Articular chondrocyte of knee joint (primary cell): ENCODE measurements around the gene LTO1. TPM values are rescaled to one million over a fixed set of nuclear protein-coding genes. Genes with fewer than 3 reads are reported as not detected.

Source experiments
- total RNA-seq: library from RNA; depleted of rRNA; stranded (reverse); fragments of >200 nt; gene quantifications from 2 replicates; pipeline ENCODE4 v1.2.3, GENCODE V29; 2012

LTO1 gene, protein sequence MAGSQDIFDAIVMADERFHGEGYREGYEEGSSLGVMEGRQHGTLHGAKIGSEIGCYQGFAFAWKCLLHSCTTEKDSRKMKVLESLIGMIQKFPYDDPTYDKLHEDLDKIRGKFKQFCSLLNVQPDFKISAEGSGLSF
- total RNA-seq, result 13.0 and 23.7 TPM in 2 replicates

DNA sequence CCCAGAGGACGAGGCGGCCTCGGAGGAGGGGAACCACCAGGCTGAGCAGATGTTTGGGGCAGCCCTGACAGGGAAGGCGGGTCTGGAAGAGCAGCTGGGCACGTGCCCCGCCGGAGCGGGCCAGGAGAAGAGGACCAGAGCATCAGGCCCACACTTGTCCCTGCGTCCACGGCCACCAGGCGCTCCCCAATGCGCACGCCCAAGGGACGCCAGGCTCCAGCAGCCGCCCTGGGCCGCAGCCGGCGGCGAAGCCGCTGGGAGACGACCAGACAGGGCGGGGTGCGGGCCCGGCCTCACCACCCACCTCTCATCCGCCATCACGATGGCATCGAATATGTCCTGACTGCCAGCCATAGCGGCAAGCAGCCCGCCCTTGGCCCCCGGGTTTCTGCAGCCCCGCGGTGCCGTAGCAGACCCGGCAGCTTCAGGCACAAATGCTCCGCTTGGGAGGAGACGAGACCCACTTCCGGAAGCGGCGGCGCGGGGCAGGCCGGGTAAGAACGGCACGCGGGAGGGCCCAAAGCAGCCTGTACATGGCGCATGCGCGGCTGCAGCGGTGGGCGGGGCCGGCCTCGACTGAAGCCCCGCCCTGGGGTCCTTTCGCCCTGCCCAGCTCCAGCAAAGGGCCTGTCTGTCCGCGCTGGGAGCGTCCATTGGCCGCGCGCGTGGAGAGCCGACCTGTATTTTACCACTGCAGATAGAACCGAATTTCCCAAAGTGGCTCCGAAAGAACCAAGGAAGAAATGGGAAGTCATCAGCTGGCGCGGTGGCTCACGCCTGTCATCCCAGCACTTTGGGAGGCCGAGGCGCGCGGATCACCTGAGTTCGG lies at the start of gene LTO1:
Gene LTO1, minus strand, starts transcription at position 468 of the 829 bp plus-strand sequence. Its CDS starts 114 bp downstream, at position 354.

GRCh38 chr11:69703768-69704507 lies 28.8 kb upstream of the LTO1 start, which contains the start of gene FGF19:
Gene FGF19 (minus strand): TSS chr11:69704022. CDS start chr11:69703876, 146 bp downstream.

DNA sequence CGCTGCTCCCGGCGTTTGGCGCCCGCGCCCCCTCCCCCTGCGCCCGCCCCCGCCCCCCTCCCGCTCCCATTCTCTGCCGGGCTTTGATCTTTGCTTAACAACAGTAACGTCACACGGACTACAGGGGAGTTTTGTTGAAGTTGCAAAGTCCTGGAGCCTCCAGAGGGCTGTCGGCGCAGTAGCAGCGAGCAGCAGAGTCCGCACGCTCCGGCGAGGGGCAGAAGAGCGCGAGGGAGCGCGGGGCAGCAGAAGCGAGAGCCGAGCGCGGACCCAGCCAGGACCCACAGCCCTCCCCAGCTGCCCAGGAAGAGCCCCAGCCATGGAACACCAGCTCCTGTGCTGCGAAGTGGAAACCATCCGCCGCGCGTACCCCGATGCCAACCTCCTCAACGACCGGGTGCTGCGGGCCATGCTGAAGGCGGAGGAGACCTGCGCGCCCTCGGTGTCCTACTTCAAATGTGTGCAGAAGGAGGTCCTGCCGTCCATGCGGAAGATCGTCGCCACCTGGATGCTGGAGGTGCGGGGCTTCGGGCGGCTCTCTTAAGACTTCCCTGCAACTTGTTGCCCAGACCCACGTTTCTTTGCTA lies 34.1 kb downstream of the LTO1 start, which contains the start of gene CCND1:
Gene CCND1, plus strand, starts transcription at position 162 of the 587 bp plus-strand sequence. Its CDS starts 158 bp downstream, at position 320.

Other genes starting within 250 kb of the LTO1 start
- not detected in 2 replicates for gene LINC01488, start 193.7 kb downstream of the LTO1 start, total RNA-seq
- 121 and 227 TPM in 2 replicates for gene CCND1, start 34.2 kb downstream of the LTO1 start, total RNA-seq
- gene FGF19, start 28.7 kb upstream of the LTO1 start, total RNA-seq, result not detected in 2 replicates
- gene FGF4, start 100.0 kb upstream of the LTO1 start, total RNA-seq, result not detected in 2 replicates
- not detected in 2 replicates for gene FGF3, start 144.1 kb upstream of the LTO1 start, total RNA-seq